Activated CD8-positive, alpha-beta memory T cell treated with anti-CD3 and anti-CD28 coated beads, Interleukin-2, amount 50 U/mL, for 48 hours (primary cell): ENCODE results near the gene GDF2.

Experiments used
- DNase-seq: peaks from one replicate; pipeline ENCODE4 v3.0.0-alpha.2; 2020

Gene GDF2

DNA sequence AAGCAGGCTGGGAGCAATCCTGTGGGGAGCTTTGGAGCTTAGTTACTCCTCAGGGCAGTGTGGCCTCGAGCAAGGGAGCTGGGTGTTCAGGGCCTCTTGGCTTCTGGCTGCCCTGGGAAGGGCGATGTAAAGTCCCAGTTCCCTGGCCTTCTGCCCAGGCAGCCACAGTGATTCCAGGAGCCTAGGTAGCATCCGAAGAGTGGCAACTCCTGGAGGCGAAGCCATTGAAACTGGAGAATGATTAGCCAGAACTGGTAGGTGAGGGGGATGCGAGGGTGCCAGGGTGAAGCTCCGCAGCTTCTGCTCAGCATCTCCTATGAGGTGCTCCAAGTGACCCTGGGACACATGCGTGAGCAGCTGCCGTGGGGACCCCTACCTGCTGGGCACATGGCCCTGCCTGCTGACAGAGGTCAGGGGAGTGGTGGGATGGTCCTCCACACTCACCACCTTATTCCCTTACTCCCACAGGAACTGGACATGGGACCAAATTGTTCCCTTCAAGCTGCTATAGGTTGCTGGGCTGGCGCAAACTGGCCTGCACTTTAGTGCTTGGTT lies 7.8 kb upstream of the GDF2 start:
- no peak for DNase-seq

DNA sequence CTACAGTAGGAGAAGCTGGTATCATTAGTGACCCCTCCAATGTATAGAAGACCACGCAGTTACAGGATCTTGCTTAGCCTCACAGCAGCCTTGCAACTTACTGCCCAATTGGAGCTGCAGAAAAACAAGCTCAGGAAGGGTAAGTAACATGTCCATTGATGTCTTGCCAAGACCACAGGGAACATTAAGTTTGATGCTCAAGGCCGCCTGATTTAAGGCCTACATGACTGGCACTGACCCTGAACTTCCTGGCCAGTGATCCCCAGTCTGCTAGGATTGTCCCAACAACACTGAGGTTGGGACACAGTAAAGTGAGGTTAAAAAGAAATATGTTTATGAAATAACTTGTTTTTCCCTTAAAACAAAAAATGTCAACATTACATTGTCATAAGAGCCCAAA lies 6.8 kb upstream of the GDF2 start:
- DNase-seq = no peak

DNA sequence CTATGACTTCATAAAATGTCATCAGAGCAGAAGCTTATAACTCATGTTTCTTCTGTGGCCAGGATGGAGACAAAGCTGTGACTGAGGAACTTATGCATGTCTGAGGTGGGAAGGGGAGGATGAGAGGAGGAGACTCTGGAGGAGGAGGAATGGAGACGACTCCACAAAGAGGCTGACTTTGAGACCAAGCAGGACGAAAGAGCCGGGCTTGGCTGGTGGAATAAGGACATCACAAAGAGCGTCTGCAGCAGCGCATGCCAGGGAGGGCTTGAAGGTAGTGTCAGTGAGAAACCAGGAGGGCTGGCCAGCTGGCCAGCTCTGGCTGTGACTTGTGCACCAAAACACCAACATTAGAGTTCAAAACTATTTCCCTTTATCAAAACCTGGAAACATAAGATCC lies 6.1 kb upstream of the GDF2 start:
- no peak for DNase-seq

DNA sequence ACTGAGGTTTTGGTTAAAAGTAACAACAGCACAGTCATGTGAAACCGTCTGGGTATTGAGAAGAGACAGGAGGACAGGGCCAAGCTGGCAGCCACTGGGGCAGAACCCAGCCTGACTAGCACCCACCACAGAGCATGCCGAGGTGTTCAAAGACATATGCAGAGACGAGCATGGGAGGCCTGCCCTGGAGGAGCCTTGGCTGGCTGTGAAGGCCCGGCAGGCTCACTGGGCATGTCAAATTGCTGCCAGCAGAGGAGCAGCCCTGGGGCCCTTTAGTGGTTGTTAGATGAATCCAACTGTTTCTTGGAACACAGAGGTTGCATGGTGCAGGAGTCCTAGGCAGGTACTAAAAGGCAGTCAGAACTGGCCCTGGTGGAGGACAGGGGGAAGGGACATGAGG lies 5.0 kb upstream of the GDF2 start:
- no peak for DNase-seq

DNA sequence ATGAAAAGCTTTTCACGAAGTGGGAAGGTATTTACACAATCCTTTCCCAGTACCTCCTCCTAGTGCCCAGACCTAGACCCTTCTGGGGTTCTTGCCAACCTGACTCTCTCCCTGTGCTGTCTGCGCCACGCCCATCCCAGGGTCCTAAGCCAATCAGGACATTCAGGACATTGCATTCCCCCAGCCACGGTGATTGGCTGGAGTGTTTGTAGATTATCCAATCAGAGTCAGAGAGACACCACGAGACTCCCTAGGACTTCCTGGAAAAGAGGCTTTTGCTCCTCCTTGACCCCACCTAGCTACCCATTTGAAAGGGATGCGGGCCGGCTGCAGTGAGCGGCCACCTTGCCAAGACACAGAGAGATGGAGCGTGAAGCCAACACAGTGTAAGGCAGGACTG lies 3.5 kb upstream of the GDF2 start:
- DNase-seq = no peak

DNA sequence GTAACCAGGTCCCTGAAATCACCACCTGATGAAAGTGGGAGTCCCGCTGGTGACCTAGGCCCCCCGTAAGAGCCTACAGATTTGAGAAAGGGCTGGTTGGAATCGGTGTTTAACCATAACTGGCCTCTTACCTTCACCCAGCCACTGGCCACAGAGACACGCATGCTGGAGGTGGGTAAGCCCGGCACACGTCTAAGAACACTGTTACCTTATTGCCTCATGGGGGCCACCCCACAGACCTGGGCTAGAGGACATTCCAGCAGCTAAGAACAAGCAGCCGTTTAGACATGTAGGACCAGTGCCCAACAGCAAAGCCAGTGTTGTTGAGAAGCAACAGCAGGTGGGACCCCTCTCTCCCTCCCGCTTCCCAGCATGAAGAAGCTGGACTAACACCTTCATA lies 2.5 kb upstream of the GDF2 start:
- DNase-seq = no peak

DNA sequence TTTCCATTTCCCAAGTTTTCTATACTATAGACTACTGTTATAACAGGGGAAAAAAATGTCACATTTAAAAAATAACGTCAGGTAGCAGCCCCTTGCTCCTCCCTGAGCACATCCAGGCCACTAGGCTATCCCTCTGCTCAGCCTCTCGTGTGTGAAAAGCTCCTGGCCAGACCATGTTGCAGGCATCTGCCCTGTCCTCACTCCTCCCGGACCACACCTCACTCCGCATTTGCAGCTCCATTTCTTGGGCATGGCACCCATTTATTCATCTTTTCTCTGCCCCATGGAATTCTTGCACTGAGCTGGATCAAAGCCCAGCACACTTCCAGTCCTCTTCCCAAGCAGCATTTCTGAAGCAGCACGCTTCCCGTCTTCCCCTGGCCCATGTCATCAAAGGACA lies 1.4 kb upstream of the GDF2 start:
- DNase-seq = no peak

DNA sequence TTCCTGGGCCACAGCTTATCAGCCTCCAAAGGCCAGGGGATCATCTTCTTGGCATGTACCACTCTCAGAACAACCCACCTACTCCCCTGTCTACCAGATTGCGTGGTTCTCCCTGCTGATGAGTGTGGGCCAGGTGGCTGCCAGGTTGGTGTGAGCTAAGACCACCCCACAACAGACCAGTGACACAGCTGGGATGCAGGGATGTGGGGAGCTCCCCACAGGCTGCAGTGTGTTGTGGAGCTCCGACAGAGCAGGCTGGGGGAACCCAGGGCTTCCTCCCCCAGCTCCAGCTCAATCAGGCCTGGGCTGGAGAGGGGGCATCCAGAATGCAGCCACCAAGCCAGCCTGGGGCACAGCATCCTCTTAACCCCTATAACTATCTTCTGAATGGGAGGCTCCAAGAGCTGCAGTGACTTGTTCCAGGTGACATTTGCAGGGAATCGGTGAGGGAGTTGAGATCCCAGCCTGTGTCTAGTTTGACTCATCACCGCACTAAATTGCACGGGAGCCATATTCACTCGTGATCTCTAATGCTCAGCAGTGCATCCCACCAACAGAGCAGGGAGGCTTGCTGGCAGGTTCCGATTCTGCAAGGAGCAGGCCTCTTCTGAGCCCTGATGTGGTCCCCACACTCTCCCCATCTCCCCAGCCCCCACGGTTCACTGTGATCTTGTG lies 596 bp upstream of the GDF2 start:
- DNase-seq = no peak

DNA sequence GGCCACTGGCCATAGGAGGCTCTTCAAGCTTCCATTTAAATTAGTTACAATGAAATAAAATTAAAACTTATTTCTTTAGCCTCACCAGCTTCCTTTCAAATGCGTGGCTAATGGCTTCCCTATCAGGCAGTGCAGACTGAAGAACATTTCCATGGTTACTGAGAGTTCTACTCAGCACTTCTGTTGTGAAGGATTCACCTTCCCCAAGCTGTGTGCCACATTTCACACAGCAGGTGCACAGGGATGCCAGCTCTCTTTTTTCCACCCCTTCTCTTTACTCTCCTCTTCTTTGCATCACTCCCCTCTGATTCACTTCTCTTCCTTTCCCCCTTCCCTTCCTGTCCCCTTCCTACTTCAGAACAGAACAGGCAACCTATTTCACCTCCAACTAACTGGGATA lies 833 bp downstream of the GDF2 start:
- no peak for DNase-seq

DNA sequence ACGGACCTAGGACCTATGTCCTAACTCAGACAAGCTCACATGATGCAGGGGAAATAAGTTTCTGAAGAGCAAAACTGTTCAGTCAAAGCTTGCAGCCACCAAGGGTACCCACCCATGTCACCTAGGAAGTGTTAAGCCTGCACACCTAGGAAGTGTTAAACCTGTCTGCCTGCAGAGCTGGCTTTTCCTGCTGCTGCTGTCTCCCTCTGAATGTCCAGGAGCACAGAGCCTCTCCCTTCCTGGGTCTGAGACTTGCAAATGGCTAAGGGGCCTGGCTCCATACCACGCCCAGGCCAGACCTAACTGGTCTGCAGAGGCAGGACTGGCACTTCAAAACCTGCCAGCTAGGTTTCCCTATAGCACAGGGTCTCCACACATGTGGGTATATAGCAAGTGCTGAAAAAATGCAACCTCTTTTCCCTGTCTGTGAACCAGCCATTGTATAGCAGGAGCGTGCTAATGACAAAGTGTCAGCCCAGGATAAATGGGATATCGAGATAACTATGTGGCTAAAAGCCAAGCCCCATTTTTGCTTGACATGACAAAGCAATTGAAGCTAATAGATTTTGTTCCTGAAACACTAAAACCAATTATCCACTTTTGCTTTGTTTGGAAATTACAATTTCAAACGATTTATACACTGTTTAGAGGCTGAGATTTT lies 1.5 kb downstream of the GDF2 start:
- no peak for DNase-seq

DNA sequence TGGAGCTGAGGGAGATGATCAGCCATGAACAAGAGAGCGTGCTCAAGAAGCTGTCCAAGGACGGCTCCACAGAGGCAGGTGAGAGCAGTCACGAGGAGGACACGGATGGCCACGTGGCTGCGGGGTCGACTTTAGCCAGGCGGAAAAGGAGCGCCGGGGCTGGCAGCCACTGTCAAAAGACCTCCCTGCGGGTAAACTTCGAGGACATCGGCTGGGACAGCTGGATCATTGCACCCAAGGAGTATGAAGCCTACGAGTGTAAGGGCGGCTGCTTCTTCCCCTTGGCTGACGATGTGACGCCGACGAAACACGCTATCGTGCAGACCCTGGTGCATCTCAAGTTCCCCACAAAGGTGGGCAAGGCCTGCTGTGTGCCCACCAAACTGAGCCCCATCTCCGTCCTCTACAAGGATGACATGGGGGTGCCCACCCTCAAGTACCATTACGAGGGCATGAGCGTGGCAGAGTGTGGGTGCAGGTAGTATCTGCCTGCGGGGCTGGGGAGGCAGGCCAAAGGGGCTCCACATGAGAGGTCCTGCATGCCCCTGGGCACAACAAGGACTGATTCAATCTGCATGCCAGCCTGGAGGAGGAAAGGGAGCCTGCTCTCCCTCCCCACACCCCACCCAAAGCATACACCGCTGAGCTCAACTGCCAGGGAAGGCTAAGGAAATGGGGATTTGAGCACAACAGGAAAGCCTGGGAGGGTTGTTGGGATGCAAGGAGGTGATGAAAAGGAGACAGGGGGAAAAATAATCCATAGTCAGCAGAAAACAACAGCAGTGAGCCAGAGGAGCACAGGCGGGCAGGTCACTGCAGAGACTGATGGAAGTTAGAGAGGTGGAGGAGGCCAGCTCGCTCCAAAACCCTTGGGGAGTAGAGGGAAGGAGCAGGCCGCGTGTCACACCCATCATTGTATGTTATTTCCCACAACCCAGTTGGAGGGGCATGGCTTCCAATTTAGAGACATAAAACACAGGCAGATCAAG lies 3.3 kb downstream of the GDF2 start:
- no peak for DNase-seq

DNA sequence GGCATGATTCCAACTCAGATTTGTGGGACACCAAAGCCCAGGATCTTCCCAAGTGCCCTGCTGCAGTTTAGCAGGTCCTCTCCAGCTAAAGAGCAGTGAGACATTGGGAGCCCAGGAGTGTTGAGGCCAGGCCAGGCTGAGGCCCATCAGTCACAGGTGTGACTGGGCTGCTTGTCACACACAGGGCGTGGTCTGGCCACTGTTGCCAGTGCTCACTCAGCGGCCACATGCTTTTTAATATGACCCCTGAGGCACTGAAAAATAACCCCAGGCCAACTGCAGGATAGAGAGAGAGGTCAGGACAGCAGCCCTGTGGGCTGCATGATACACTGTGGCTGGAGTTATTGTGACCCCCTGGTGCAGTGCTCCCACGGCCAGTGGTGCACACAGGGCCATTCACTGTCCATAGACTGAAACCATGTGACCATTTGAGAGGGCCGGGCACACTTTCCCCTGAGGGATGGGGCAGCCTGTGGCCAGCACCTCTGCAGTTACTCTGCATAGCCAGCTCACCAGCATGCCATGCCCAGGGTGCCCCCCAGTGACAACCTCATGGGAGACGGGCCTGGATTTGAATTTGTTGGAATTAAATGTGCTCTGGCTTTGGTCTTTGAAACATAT lies 4.2 kb downstream of the GDF2 start:
- DNase-seq = no peak

DNA sequence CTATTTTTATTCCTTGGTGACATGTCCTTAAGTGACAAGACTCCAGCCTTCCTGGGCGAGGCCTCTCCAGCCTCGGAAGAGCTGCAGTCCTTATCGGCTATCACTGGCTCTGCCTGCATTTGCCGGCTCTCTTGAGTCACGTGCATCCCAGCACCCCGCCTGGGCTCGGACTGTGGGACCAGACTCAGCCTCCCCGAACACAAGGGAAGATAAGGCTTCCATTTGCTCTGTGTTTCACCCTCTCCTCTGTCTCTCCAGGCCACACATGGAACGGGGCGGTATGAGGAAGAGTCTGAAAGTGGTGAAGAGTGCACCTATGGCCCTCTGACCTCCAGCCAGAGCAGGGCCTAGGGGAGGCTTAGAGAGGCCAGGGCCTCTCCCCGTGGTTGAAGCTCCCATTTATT lies 4.7 kb downstream of the GDF2 start:
- DNase-seq = no peak

DNA sequence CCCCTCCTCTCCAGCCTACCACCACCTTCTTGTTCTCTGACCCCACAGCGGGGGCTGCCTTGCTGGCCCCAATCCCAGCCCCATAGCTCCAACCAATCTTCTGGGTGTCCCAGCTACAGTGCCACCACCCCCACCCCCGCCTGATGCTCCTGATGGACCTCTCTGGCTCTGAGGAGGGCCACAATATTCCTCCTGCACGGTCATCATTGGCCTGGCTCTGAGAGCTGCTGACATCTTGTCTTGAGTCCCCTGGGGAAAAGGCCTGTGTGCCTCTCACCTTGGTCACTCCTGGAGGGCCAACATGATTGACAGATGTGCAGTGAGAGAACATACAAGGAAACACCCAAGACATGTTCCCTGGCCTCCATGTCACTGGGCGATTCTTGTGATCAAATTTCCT lies 7.6 kb downstream of the GDF2 start:
- DNase-seq = no peak

DNA sequence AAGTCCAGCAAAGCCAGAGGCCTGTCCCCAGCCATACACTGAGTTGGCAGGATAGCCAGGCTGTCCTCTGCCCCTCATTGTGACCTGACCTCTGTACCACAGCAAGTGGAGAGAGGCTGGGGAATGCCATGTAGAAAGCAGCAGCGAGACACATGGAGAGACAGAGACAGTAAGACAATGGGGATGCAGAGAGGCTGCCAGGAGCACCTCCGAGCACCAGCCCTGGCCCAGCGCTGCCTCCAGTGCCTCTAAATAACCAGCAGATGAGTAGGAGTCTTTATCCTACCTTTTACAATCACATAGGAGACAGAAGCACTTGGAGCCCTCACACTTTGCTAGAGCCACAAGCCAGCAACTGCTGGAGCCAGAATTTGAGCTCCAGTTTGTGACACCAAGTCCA lies 8.1 kb downstream of the GDF2 start:
- no peak for DNase-seq

DNA sequence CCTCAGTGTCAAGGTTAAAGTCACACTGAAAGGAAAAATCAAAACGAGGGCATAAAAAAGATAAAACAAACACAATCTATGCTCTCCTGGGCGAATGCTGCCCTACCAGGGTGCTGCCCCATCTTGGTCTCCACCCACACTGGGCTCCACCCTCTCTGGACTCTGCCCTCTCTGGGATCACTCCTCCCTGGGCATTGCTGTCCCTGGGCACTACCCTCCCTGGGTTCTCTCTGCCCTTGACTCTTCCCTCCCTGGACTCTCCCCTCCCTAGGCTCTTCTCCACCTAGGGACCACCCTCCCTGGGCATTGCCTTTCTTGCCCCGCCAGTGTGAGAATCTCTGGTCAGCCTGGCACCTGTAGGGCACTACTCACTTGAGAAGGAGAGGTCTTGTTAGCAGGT lies 8.6 kb downstream of the GDF2 start:
- no peak for DNase-seq

DNA sequence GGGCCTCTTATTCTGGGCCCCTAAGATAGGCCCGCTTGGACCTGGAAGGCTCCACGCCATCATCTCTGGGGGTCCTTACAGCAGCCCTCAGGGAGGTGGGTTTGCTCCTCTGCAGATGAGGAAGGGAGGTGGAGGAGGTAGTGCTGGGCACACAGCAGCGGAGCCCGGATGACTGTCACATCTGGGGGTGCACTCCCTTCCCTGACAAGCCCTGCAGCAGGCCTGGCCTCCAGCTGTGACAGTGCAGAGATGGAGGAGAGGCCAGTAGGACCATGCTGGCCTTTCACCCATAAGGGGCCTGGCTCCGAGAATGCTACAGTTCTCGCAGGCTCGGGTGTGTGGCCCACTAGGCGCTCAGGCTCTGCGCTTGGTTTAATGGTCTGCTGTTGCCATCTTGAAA lies 9.2 kb downstream of the GDF2 start:
- DNase-seq = no peak

DNA sequence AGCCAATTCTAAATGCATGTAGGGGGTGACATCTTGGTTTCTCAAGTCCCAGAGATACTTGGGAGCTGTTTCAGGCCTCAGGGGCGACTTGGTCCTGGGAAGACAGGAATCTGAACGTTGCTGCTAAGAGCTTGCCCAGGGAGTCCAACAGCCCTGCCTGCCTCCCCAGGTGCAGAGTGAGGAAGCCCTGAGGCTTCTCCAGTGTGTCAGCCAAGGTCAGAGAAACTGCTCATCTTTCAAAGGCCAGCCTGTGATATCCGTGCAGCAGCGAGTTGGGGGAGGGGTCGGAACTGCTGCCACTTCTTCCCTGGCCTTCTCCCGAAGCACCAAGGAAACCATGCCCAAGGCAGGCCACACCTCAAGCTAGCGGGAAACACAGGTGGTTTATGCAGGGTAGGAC lies 9.7 kb downstream of the GDF2 start:
- DNase-seq = no peak

DNA sequence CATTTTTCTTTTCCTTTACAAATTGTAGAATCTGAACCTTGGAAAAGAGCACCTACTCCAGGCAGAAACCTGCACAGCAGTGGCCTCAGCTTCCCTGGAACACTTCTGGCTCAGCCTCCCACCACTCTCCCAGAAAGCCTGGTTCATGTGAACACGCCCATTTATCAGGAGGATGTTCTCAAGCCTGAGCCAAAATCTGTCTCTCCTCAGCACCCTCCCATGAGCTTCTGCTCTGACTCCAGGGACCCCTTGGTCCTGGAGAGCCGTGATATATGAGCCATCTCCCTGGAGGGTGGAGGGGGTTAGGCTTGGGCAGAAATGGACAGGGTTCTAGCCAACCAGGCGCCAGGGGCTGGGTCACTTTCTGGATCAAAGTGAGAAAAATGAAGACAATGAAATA lies 10.1 kb downstream of the GDF2 start:
- no peak for DNase-seq

DNA sequence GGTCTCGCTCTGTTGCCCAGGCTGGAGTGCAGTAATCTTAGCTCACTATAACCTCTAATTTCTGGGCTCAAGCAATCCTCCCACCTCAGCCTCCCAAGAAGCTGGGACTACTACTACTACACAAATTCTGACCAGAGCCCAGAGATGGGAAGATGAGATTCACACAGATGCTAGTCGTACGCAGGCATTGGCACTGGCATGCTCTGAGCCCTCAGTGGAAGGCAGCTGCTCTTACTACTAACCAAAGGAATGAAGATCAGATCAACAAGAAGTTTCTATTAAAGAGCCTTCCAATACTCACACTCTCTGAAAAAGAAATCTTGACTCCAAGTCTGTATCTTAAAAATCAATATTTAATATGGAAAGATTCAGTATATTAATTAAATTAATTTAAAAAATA lies 10.7 kb downstream of the GDF2 start:
- DNase-seq = no peak

DNA sequence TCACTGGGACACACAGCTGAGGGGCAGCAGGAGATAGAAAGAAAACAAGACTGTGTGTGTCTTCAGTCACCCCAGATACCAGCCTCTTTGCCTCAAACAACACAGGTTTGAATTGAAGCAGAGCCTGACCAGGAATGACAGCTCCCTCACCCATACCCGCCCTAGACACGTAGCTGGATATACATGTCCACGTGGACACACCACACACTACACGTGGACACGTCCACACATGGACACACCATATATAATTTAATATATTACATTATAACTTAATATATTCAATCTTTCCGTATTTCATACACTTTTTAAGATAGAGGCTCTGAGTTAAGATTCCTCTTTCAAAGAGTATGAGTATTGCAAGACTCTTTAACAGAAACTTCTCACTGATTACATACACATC lies 11.3 kb downstream of the GDF2 start:
- DNase-seq = no peak

DNA sequence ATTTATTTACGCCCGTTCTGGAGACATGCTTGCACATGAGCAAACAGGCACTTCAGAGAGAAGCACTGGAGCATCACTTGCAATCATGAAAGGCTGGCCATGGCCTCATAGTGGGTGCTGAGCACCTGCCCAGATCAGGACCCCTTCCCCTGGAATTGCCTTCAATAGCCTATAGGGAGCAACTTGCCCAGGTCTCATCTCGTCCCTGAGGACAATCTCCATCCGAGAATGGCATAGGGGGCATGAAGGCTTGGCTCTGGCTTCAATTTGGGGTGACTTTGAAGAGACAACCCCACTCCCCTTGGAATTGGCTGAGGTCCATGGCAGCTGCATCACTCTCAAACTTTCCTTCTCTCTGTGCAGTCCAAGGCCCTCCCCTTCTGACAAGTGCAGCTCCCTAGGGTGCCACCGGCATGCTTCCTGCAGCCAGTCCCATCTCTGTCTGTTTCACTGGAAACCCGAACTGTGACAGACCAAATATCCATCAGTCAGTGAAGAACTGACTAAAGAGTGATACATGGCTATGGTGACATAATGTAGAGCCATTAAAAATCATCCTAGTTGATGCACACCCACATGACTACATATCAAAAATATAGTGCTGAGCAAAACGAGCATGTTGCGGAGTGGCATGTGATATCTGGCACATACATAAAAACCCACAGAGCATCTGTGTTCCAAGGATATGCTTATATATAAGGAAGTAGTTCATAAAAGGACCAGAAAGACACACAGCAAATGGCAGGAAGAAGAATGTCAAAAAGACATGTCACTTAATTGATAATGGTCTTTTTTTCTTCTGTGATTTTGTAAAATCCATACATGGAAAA lies 12.4 kb downstream of the GDF2 start:
- DNase-seq = no peak
